HepG2 (cell line): Measurements from ENCODE around the gene HIF1AN. TPM values are rescaled to one million over a fixed set of nuclear protein-coding genes. Genes with fewer than 3 reads are reported as not detected.

Experiments used
- CCAR2 ChIP-seq: fragments of 200-400 bp; formaldehyde crosslinking; optimal IDR thresholded peaks from 2 replicates; pipeline ENCODE3; 2018; ENCODE audit warnings: low read depth, mild to moderate bottlenecking, low read length, moderate library complexity
- FOXP1 ChIP-seq, 2 experiments: fragments of 450-650 bp in 1 of 2; IDR thresholded peaks; 2 replicates each; pipeline ENCODE4 v1.6.1; 2017 to 2018; ENCODE audit warnings: antibody characterized with exemption in 1 of 2
- GATAD1 ChIP-seq: IDR thresholded peaks from 2 replicates; pipeline ENCODE4 v1.6.1; 2016; ENCODE audit warnings: missing genetic modification reagents, missing compliant biosample characterization
- MXD4 ChIP-seq: IDR thresholded peaks from 2 replicates; pipeline ENCODE4 v1.6.1; 2016; ENCODE audit warnings: mild to moderate bottlenecking, missing biosample characterization, missing genetic modification reagents
- RFX3 ChIP-seq: IDR thresholded peaks from 2 replicates; pipeline ENCODE4 v1.6.1; 2016; ENCODE audit warnings: missing biosample characterization, missing genetic modification reagents
- SMAD1 ChIP-seq: sonication (generic); formaldehyde crosslinking; IDR thresholded peaks from 2 replicates; pipeline ENCODE4 v1.4.0; 2020; ENCODE audit warnings: missing genetic modification reagents, low read depth, mild to moderate bottlenecking, borderline replicate concordance
- SMARCE1 ChIP-seq: fragments of 450-650 bp; IDR thresholded peaks from 2 replicates; pipeline ENCODE4 v1.6.1; 2017; ENCODE audit warnings: borderline replicate concordance
- SP1 ChIP-seq, 2 experiments: fragments of 450-650 bp in 1 of 2; sonication (generic) in 1 of 2; formaldehyde crosslinking in 1 of 2; IDR thresholded peaks; 2 replicates each; pipeline versions ENCODE4 v1.4.0 to v1.6.1; 2016 to 2020; ENCODE audit warnings: missing genetic modification reagents in 1 of 2
- SYNCRIP ChIP-seq: fragments of 200-400 bp; formaldehyde crosslinking; IDR thresholded peaks from 2 replicates; pipeline ENCODE4 v1.6.1; 2018; ENCODE audit warnings: mild to moderate bottlenecking, low read depth, low read length; ENCODE audit not compliant: insufficient read depth
- YEATS2 ChIP-seq: sonication (generic); formaldehyde crosslinking; IDR thresholded peaks from 2 replicates; pipeline ENCODE4 v1.4.0; 2020; ENCODE audit warnings: missing genetic modification reagents, borderline replicate concordance
- ZC3H13 ChIP-seq: sonication (generic); formaldehyde crosslinking; IDR thresholded peaks from 2 replicates; pipeline ENCODE4 v1.8.1; 2023; ENCODE audit warnings: mild to moderate bottlenecking, missing genetic modification reagents, moderate library complexity
- ZFP90 ChIP-seq: sonication (generic); formaldehyde crosslinking; IDR thresholded peaks from 2 replicates; pipeline ENCODE4 v1.8.0; 2022; ENCODE audit warnings: missing genetic modification reagents, mild to moderate bottlenecking, inconsistent platforms, borderline replicate concordance
- ZNF101 ChIP-seq: sonication (generic); formaldehyde crosslinking; IDR thresholded peaks from 2 replicates; pipeline ENCODE4 v1.4.0; 2020; ENCODE audit warnings: mild to moderate bottlenecking, low read depth, missing genetic modification reagents, borderline replicate concordance
- ZNF142 ChIP-seq: sonication (generic); formaldehyde crosslinking; IDR thresholded peaks from 2 replicates; pipeline ENCODE4 v1.4.0; 2020; ENCODE audit warnings: missing genetic modification reagents
- ZNF232 ChIP-seq: sonication (generic); formaldehyde crosslinking; IDR thresholded peaks from 2 replicates; pipeline ENCODE4 v1.4.0; 2020; ENCODE audit warnings: missing genetic modification reagents, borderline replicate concordance
- ZNF24 ChIP-seq: fragments of 450-650 bp; IDR thresholded peaks from 2 replicates; pipeline ENCODE4 v1.6.1; 2017; ENCODE audit warnings: antibody characterized with exemption, mild to moderate bottlenecking
- ZNF329 ChIP-seq: sonication (generic); formaldehyde crosslinking; IDR thresholded peaks from 2 replicates; pipeline ENCODE4 v1.9.0; 2021; ENCODE audit warnings: low read depth, mild to moderate bottlenecking, missing genetic modification reagents
- ZNF577 ChIP-seq: sonication (generic); formaldehyde crosslinking; IDR thresholded peaks from 2 replicates; pipeline ENCODE4 v1.4.0; 2020; ENCODE audit warnings: mild to moderate bottlenecking, low read depth, missing genetic modification reagents, borderline replicate concordance
- polyA plus RNA-seq, 8 experiments: library from polyadenylated mRNA; depleted of rRNA in 3 of 8; stranded (reverse) in 7 of 8; unstranded in 1 of 8; fragments of >200 nt; fragmentation: Illumina TruSeq in 4 of 8; extraction: Trizol in 4 of 8; gene quantifications; 2 replicates each; pipeline versions ENCODE4 v1.2.1 to v1.2.3, GENCODE V29; 2011 to 2016; ENCODE audit warnings: low read depth in 4 of 8, missing spikeins in 1 of 8, mixed read lengths in 1 of 8; ENCODE audit not compliant: insufficient read depth in 1 of 8
- total RNA-seq, 5 experiments: library from RNA; depleted of rRNA; stranded (reverse); fragments of >200 nt; fragmentation: Illumina TruSeq; extraction: Trizol; gene quantifications; 2 replicates each; pipeline ENCODE4 v1.2.3, GENCODE V29; 2016; ENCODE audit warnings: low read depth in 1 of 5
- TF ChIP-seq, protein P1 (sequence below): sonication (generic); formaldehyde crosslinking; IDR thresholded peaks from 2 replicates; pipeline ENCODE4 v1.8.0; 2022; ENCODE audit warnings: mild to moderate bottlenecking, missing genetic modification reagents, moderate library complexity
- TF ChIP-seq, protein P2 (sequence below): sonication (generic); formaldehyde crosslinking; IDR thresholded peaks from 2 replicates; pipeline ENCODE4 v1.4.0; 2020; ENCODE audit warnings: missing genetic modification reagents, borderline replicate concordance

The HIF1AN gene
- total and polyA plus RNA-seq, 2 of the 13 experiments (the other 11 are each of a cell fraction or from before 2014, with no cell fraction given), result 8.6 to 10.7 TPM

DNA sequence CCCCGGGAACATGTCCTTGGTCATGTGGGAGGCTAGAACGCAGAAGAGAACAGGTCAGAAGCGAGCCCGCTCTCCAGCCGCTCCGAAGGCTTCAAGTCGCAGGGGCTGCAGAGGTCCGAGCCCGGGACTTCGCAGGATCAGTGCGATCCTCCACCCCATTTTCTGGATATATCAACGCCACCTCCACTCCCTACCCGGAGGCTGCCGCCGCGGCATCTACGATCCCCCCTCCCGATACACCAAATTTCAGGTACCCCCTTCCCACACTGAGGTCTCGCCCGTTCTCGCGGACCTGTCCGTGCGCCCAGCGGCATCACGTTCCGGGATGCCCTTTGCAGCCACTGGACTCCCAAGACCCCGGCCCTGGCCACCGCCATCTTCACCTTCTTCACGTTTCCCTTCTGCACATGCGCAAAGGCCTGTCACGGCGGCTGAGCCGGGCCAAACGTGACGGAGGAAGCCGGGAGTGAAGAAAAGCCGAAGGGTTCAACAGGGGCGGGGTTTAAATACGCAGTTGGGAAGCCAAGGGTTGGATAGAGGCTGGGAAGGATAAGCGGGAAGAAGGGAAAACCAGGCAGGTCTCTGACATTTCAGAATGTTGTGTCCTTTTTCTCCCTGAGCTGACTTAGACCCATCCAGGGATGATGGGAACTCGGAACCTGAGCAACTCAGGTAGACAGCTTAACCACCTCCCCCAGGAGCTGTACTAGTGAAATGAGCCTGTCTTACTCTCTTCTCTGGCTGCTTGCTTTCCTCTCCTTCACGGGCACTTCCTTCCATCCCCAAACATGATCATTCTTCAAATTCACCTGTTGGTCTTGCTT, 6.1 kb upstream of the HIF1AN start, which contains the start of gene NDUFB8 (continued):
- 0 out of 2 replicates have a peak, but pooled peaks have one; percentile 20 for TF ChIP-seq ZNF232 (CRISPR knock-in tag)
- peak; percentile 57 for TF ChIP-seq YEATS2 (CRISPR knock-in tag)
- no peak for TF ChIP-seq SMARCE1
- no peak for TF ChIP-seq ZNF24
- no peak for TF ChIP-seq ZFP90 (CRISPR knock-in tag)
- peak; percentile 86 for TF ChIP-seq GATAD1 (CRISPR knock-in tag)
- no peak for TF ChIP-seq SYNCRIP
- no peak for TF ChIP-seq MXD4 (CRISPR knock-in tag)
- TF ChIP-seq CCAR2, result no peak
- TF ChIP-seq, protein P1, sequence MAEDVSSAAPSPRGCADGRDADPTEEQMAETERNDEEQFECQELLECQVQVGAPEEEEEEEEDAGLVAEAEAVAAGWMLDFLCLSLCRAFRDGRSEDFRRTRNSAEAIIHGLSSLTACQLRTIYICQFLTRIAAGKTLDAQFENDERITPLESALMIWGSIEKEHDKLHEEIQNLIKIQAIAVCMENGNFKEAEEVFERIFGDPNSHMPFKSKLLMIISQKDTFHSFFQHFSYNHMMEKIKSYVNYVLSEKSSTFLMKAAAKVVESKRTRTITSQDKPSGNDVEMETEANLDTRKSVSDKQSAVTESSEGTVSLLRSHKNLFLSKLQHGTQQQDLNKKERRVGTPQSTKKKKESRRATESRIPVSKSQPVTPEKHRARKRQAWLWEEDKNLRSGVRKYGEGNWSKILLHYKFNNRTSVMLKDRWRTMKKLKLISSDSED, result no peak
- TF ChIP-seq SMAD1, result no peak
- TF ChIP-seq, protein P2, sequence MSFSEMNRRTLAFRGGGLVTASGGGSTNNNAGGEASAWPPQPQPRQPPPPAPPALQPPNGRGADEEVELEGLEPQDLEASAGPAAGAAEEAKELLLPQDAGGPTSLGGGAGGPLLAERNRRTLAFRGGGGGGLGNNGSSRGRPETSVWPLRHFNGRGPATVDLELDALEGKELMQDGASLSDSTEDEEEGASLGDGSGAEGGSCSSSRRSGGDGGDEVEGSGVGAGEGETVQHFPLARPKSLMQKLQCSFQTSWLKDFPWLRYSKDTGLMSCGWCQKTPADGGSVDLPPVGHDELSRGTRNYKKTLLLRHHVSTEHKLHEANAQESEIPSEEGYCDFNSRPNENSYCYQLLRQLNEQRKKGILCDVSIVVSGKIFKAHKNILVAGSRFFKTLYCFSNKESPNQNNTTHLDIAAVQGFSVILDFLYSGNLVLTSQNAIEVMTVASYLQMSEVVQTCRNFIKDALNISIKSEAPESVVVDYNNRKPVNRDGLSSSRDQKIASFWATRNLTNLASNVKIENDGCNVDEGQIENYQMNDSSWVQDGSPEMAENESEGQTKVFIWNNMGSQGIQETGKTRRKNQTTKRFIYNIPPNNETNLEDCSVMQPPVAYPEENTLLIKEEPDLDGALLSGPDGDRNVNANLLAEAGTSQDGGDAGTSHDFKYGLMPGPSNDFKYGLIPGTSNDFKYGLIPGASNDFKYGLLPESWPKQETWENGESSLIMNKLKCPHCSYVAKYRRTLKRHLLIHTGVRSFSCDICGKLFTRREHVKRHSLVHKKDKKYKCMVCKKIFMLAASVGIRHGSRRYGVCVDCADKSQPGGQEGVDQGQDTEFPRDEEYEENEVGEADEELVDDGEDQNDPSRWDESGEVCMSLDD (CRISPR knock-in tag), result no peak
- TF ChIP-seq ZNF329 (CRISPR knock-in tag), result peak; percentile 67; the same call in 1 of the 2 replicates
- TF ChIP-seq ZNF142 (CRISPR knock-in tag), result no peak
- no peak for TF ChIP-seq SP1 (IDR thresholded peaks at IDR 0.05)
- TF ChIP-seq SP1 (CRISPR knock-in tag; IDR thresholded peaks at IDR 0.05), result no peak
- no peak for TF ChIP-seq FOXP1 (IDR thresholded peaks at IDR 0.05)
- no peak for TF ChIP-seq FOXP1 (CRISPR knock-in tag; IDR thresholded peaks at IDR 0.05)
- no peak for TF ChIP-seq RFX3
- TF ChIP-seq ZC3H13 (CRISPR knock-in tag), result no peak
- no peak for TF ChIP-seq ZNF101 (CRISPR knock-in tag)
- TF ChIP-seq ZNF577 (CRISPR knock-in tag), result no peak
